Ascending aorta (tissue), 2 donors: ENCODE results near the gene RPTOR. TPM values are rescaled to one million over a fixed set of nuclear protein-coding genes. Genes with fewer than 3 reads are reported as not detected.

ENCODE experiments used
- DNase-seq, 2 donors: peaks; one replicate each; pipeline ENCODE4 v3.0.0-alpha.2; 2019; ENCODE audit warnings: low spot score in 2 of 2
- H3K27ac ChIP-seq, 2 donors: fragments of 200-600 bp; sonication (generic); one replicate each; pipeline ENCODE4 v1.5.1; 2016 to 2017; ENCODE audit warnings: mild to moderate bottlenecking in 1 of 2
- H3K27me3 ChIP-seq: fragments of 200-600 bp; sonication (generic); one replicate; pipeline ENCODE4 v1.5.1; 2017
- H3K36me3 ChIP-seq, 2 donors: fragments of 200-600 bp; sonication (generic); one replicate each; pipeline ENCODE4 v1.5.1; 2016
- H3K4me1 ChIP-seq, 2 donors: fragments of 200-600 bp; sonication (generic); one replicate each; pipeline ENCODE4 v1.5.1; 2016 to 2017; ENCODE audit warnings: mild to moderate bottlenecking in 1 of 2
- H3K4me3 ChIP-seq, 2 donors: fragments of 200-600 bp; sonication (generic); one replicate each; pipeline ENCODE4 v1.5.1; 2016 to 2017; ENCODE audit warnings: mild to moderate bottlenecking in 1 of 2
- H3K9me3 ChIP-seq, 2 donors: fragments of 200-600 bp; sonication (generic); one replicate each; pipeline ENCODE4 v1.5.1; 2016
- CTCF ChIP-seq, 3 experiments: fragments of 200-600 bp in 2 of 3; fragments of 450-650 bp in 1 of 3; sonication (generic) in 2 of 3; IDR thresholded peaks; one replicate each; pipeline ENCODE4 v1.5.1; 2016 to 2019; ENCODE audit warnings: antibody characterized with exemption in 3 of 3, mild to moderate bottlenecking in 1 of 3, moderate library complexity in 1 of 3
- intact Hi-C: fragments of 100-400 bp; cut with DNase I; formaldehyde crosslinking; loops from one replicate; pipeline ENCODE4 v1.15.1; 2023
- total RNA-seq: library from RNA; depleted of rRNA; stranded (reverse); fragments of >200 nt; gene quantifications from one replicate; pipeline ENCODE4 v1.1.0, GENCODE V29; 2016

The RPTOR gene
- total RNA-seq, 1 donor from 2014 or later = 36.1 TPM

- Histone ChIP-seq H3K27me3 (no peaks in the 10 kb centered on the region), H3K4me3 (no peak overlapping the region), H3K27ac (no peak overlapping the region), H3K36me3 (peaks cover 43 to 47% of the 10 kb centered on the region in 2 donors), H3K9me3 (no peaks in the 10 kb centered on the region), H3K4me1 (no peaks in the 10 kb centered on the region)
- no peak for DNase-seq
- intact Hi-C loops = no loop called here
- no peak for TF ChIP-seq CTCF (IDR thresholded peaks at IDR 0.05)
Observed at GRCh38 chr17:80882926-80883685, 338.5 kb downstream of the RPTOR start.

- intact Hi-C loops = no loop called here
- Histone ChIP-seq H3K4me3 (no peak overlapping the region), H3K36me3 (peaks cover 45 to 47% of the 10 kb centered on the region in 2 donors), H3K9me3 (no peaks in the 10 kb centered on the region), H3K27ac (no peak overlapping the region), H3K4me1 (no peaks in the 10 kb centered on the region), H3K27me3 (no peaks in the 10 kb centered on the region)
- no peak for DNase-seq
- TF ChIP-seq CTCF (IDR thresholded peaks at IDR 0.05) = no peak
Observed at GRCh38 chr17:80883831-80884735, 339.4 kb downstream of the RPTOR start.

- no peaks in the 10 kb centered on the region for H3K9me3 ChIP-seq
- intact Hi-C loops = no loop called here
- TF ChIP-seq CTCF (IDR thresholded peaks at IDR 0.05) = no peak
- no peak overlapping the region for H3K27ac ChIP-seq
- peaks cover 45 to 47% of the 10 kb centered on the region in 2 donors for H3K36me3 ChIP-seq
- no peak for DNase-seq
- no peak overlapping the region for H3K4me3 ChIP-seq
- no peaks in the 10 kb centered on the region for H3K4me1 ChIP-seq
- no peaks in the 10 kb centered on the region for H3K27me3 ChIP-seq
Observed at GRCh38 chr17:80884811-80885210, 340.2 kb downstream of the RPTOR start.

- no peaks in the 10 kb centered on the region for H3K27me3 ChIP-seq
- no peak overlapping the region for H3K4me3 ChIP-seq
- H3K9me3 ChIP-seq = no peaks in the 10 kb centered on the region
- peaks cover 39 to 45% of the 10 kb centered on the region in 2 donors for H3K36me3 ChIP-seq
- no peak for TF ChIP-seq CTCF (IDR thresholded peaks at IDR 0.05)
- intact Hi-C loops = no loop called here
- H3K4me1 ChIP-seq = no peaks in the 10 kb centered on the region
- DNase-seq = no peak
- no peak overlapping the region for H3K27ac ChIP-seq
Observed at GRCh38 chr17:80885947-80886582, 341.4 kb downstream of the RPTOR start.

- no peaks in the 10 kb centered on the region for H3K9me3 ChIP-seq
- peaks cover 33 to 38% of the 10 kb centered on the region in 2 donors for H3K36me3 ChIP-seq
- no peak overlapping the region for H3K4me3 ChIP-seq
- intact Hi-C loops = no loop called here
- no peak for DNase-seq
- H3K27ac ChIP-seq = no peak overlapping the region
- TF ChIP-seq CTCF (IDR thresholded peaks at IDR 0.05) = no peak
- no peaks in the 10 kb centered on the region for H3K4me1 ChIP-seq
- H3K27me3 ChIP-seq = no peaks in the 10 kb centered on the region
Observed at GRCh38 chr17:80886641-80887573, 342.3 kb downstream of the RPTOR start.
